ENCODE data around the gene PTPRM.

GRCh38 chr18:8443505-8443904 lies 876.4 kb downstream of the PTPRM start:
- no peak for TF ChIP-seq CTCF (IDR thresholded peaks at IDR 0.05; ENCODE audit: low read length)
- TF ChIP-seq EZH2 (optimal IDR thresholded peaks at IDR 0.05; ENCODE audit: low read depth, low read length): no peak
- no peak for TF ChIP-seq EZH2phosphoT487 (IDR thresholded peaks at IDR 0.05; ENCODE audit: low read length)
